A549 (cell line): ENCODE data around the gene COL8A1. TPM values are rescaled to one million over a fixed set of nuclear protein-coding genes. Genes with fewer than 3 reads are reported as not detected.

Experiments
- ATAC-seq, 2 experiments: fragments of 200-7000 bp in 1 of 2; fragments of >200 bp in 1 of 2; cut with Nextera tagmentation in 1 of 2; cut with Tn5 transposase in 1 of 2; 3 replicates each; pipeline versions ENCODE4 v1.8.0 to v1.9.1; 2018 to 2020; ENCODE audit warnings: mild to moderate bottlenecking in 1 of 2, moderate library complexity in 1 of 2
- CTCF ChIA-PET: fragments of 300-600 bp; sonication (Branson Sonifier 250); formaldehyde crosslinking; extraction: SDS; loops from one replicate; lab custom pipeline; 2021; ENCODE audit warnings: antibody characterized with exemption, inconsistent platforms; lab: Yijun Ruan, JAX
- POLR2A ChIA-PET: fragments of 350-600 bp; formaldehyde crosslinking; extraction: SDS; loops from one replicate; lab custom pipeline; 2021; ENCODE audit warnings: antibody characterized with exemption, inconsistent platforms; lab: Yijun Ruan, JAX
- DNase-seq, 2 experiments: peaks; one replicate each; pipeline versions ENCODE4 v3.0.0 to v3.0.0-alpha.2; 2011 to 2016; ENCODE audit warnings: low read depth in 1 of 2, low spot score in 1 of 2
- FAIRE-seq: peaks from 2 replicates; lab custom pipeline; 2011; peaks lifted over from hg19 to GRCh38; lab: Jason Lieb, UNC
- H3K27ac ChIP-seq, 2 experiments: fragments of >200 bp; sonication (Bioruptor Twin); formaldehyde crosslinking; 3 replicates each; pipeline ENCODE4 v1.5.1; 2016 to 2017
- H3K4me1 ChIP-seq: fragments of >200 bp; sonication (Bioruptor Twin); formaldehyde crosslinking; 3 replicates; pipeline ENCODE4 v1.6.1; 2016
- H3K4me2 ChIP-seq: fragments of >200 bp; sonication (Bioruptor Twin); formaldehyde crosslinking; 3 replicates; pipeline ENCODE4 v1.6.1; 2016
- H3K4me3 ChIP-seq: fragments of >200 bp; sonication (Bioruptor Twin); formaldehyde crosslinking; 3 replicates; pipeline ENCODE4 v1.5.1; 2016
- H3K9me3 ChIP-seq: fragments of >200 bp; sonication (Bioruptor Twin); formaldehyde crosslinking; 3 replicates; pipeline ENCODE4 v1.6.1; 2016
- BCL3 ChIP-seq: fragments of >200 bp; sonication (Bioruptor Twin); formaldehyde crosslinking; IDR thresholded peaks from 3 replicates; pipeline ENCODE4 v1.6.1; 2016
- CBX2 ChIP-seq: fragments of 200-600 bp; sonication (generic); IDR thresholded peaks from 2 replicates; pipeline ENCODE4 v1.6.1; 2016; ENCODE audit warnings: low read depth, mild to moderate bottlenecking, borderline replicate concordance
- CBX8 ChIP-seq: fragments of 200-600 bp; sonication (generic); IDR thresholded peaks from 2 replicates; pipeline ENCODE4 v1.6.1; 2016
- CHD2 ChIP-seq: fragments of 150-350 bp; IDR thresholded peaks from 2 replicates; pipeline ENCODE4 v1.6.1; 2014; ENCODE audit warnings: low read length; ENCODE audit not compliant: partially characterized antibody
- CTCF ChIP-seq: fragments of >200 bp; sonication (Bioruptor Twin); formaldehyde crosslinking; IDR thresholded peaks from 3 replicates; pipeline ENCODE4 v1.5.1; 2016
- FOSB ChIP-seq: fragments of 250-450 bp; sonication (Bioruptor Pico); IDR thresholded peaks from 2 replicates; pipeline ENCODE4 v1.5.0; 2020; ENCODE audit warnings: mild to moderate bottlenecking, moderate library complexity
- FOSL2 ChIP-seq, 2 experiments: fragments of 450-650 bp in 1 of 2; fragments of >200 bp in 1 of 2; sonication (Bioruptor Twin) in 1 of 2; formaldehyde crosslinking; IDR thresholded peaks; 2 replicates each; pipeline versions ENCODE4 v1.5.0 to v1.6.1; 2016 to 2020; ENCODE audit warnings: mild to moderate bottlenecking in 1 of 2, moderate library complexity in 1 of 2
- FOXS1 ChIP-seq: fragments of 250-450 bp; sonication (Bioruptor Pico); IDR thresholded peaks from 2 replicates; pipeline ENCODE4 v1.5.0; 2020; ENCODE audit warnings: mild to moderate bottlenecking, moderate library complexity
- GATA3 ChIP-seq: IDR thresholded peaks from 2 replicates; pipeline ENCODE4 v1.6.1; 2012; ENCODE audit warnings: borderline replicate concordance
- HOXB5 ChIP-seq: fragments of 250-450 bp; sonication (Bioruptor Pico); IDR thresholded peaks from 2 replicates; pipeline ENCODE4 v1.5.0; 2020; ENCODE audit warnings: mild to moderate bottlenecking, moderate library complexity
- JUN ChIP-seq, 2 experiments: fragments of >200 bp; sonication (Bioruptor Twin); formaldehyde crosslinking; IDR thresholded peaks; 2 replicates in 1 of 2; 3 replicates in 1 of 2; pipeline ENCODE4 v1.6.1; 2016 to 2017
- KDM5A ChIP-seq: fragments of 200-600 bp; sonication (generic); IDR thresholded peaks from 2 replicates; pipeline ENCODE4 v1.6.1; 2016; ENCODE audit warnings: antibody characterized with exemption, mild to moderate bottlenecking
- NFE2L2 ChIP-seq: fragments of 150-350 bp; conservative IDR thresholded peaks from 2 replicates; pipeline ENCODE4 v1.6.1; 2014; ENCODE audit warnings: low read length
- PBX3 ChIP-seq: IDR thresholded peaks from 2 replicates; pipeline ENCODE4 v1.6.1; 2012
- POLR2AphosphoS2 ChIP-seq: conservative IDR thresholded peaks from 2 replicates; pipeline ENCODE4 v1.6.1; 2012; ENCODE audit warnings: low read length, improper control_type of control experiment, inconsistent platforms
- RCOR1 ChIP-seq: fragments of 150-350 bp; IDR thresholded peaks from 2 replicates; pipeline ENCODE4 v1.6.1; 2014; ENCODE audit warnings: antibody characterized with exemption, low read length, low read depth
- RFX5 ChIP-seq: fragments of 450-650 bp; IDR thresholded peaks from 2 replicates; pipeline ENCODE4 v1.7.1; 2014; ENCODE audit warnings: antibody characterized with exemption, mild to moderate bottlenecking, moderate library complexity
- RNF2 ChIP-seq: fragments of 200-600 bp; sonication (generic); IDR thresholded peaks from 2 replicates; pipeline ENCODE4 v1.6.1; 2016; ENCODE audit warnings: low read depth, mild to moderate bottlenecking, antibody characterized with exemption, moderate library complexity, borderline replicate concordance
- SREBF2 ChIP-seq: fragments of 450-650 bp; IDR thresholded peaks from 2 replicates; pipeline ENCODE4 v1.6.1; 2014; ENCODE audit warnings: mild to moderate bottlenecking, moderate library complexity
- ZC3H11A ChIP-seq: fragments of 450-650 bp; IDR thresholded peaks from 2 replicates; pipeline ENCODE4 v1.6.1; 2014; ENCODE audit warnings: antibody characterized with exemption, mild to moderate bottlenecking
- ZFP36 ChIP-seq: fragments of 450-650 bp; IDR thresholded peaks from 2 replicates; pipeline ENCODE4 v1.6.1; 2014; ENCODE audit warnings: borderline replicate concordance; ENCODE audit not compliant: partially characterized antibody
- WGBS: methylation state at CpG from one replicate; pipeline ENCODE4 v1.1.6; 2017; ENCODE audit errors: missing lambda C conversion rate; 5-methylcytosine and 5-hydroxymethylcytosine counted together
- polyA plus RNA-seq, 4 experiments: library from polyadenylated mRNA; depleted of rRNA in 3 of 4; stranded (reverse); fragments of >200 nt; fragmentation: RNase III in 1 of 4; extraction: RNeasy Plus Mini Kit Qiagen cat#74134 plus additional on column Dnase treatment in 1 of 4; gene quantifications; 2 replicates in 3 of 4; 3 replicates in 1 of 4; pipeline ENCODE4 v1.2.3, GENCODE V29; 2011 to 2017

COL8A1 gene
- polyA plus RNA-seq, 2 of the 4 experiments (the other 2 are of a cell fraction): not detected

- Histone ChIP-seq H3K4me2 (no peak overlapping the region), H3K4me1 (no peaks in the 10 kb centered on the region), H3K9me3 (no peaks in the 10 kb centered on the region), H3K4me3 (no peak overlapping the region), H3K27ac (no peak overlapping the region)
- no peak for TF ChIP-seq CHD2
- no peak for TF ChIP-seq RNF2
- no peak for TF ChIP-seq GATA3
- TF ChIP-seq KDM5A: no peak
- TF ChIP-seq CBX8: no peak
- TF ChIP-seq RFX5: no peak
- no peak for TF ChIP-seq FOXS1
- no peak for TF ChIP-seq FOSL2 (IDR thresholded peaks at IDR 0.05)
- no peak for TF ChIP-seq FOSL2 (CRISPR knock-in tag; IDR thresholded peaks at IDR 0.05)
- no peak for TF ChIP-seq NFE2L2
- no peak for TF ChIP-seq POLR2AphosphoS2
- TF ChIP-seq FOSB (CRISPR knock-in tag): no peak
- no peak for TF ChIP-seq RCOR1
- no peak for TF ChIP-seq ZFP36
- no peak for TF ChIP-seq JUN (IDR thresholded peaks at IDR 0.05)
- TF ChIP-seq HOXB5: no peak
- no peak for TF ChIP-seq PBX3
- ATAC-seq (no peak), DNase-seq (no peak), FAIRE-seq (no peak)
- WGBS: 28% methylated on average over 3 of the region's 3 CpGs
- ChIA-PET CTCF (no interaction called here), POLR2A (no interaction called here)
These were observed 142.4 kb downstream of the COL8A1 start for GRCh38 chr3:99780749-99781148.

- no peaks in the 10 kb centered on the region for H3K9me3 ChIP-seq
- no peaks in the 10 kb centered on the region for H3K4me1 ChIP-seq
- WGBS: 27% methylated on average over 3 of the region's 3 CpGs
- no peak for ATAC-seq
- no peak overlapping the region for H3K4me2 ChIP-seq
- ChIA-PET CTCF (interaction anchor here (1.2 to 1.4 kb wide), 2 partner anchors 18 to 27 kb away, joined by 3 read pairs; no protein-coding TSS in a partner anchor), POLR2A (no interaction called here)
- H3K27ac ChIP-seq: no peak overlapping the region
- no peak for DNase-seq
- no peak for FAIRE-seq
- TF ChIP-seq RFX5 (no peak), CTCF (no peak)
- H3K4me3 ChIP-seq: no peak overlapping the region
These were observed 143.4 kb downstream of the COL8A1 start for GRCh38 chr3:99781761-99782160.

- Histone ChIP-seq H3K4me3 (no peak overlapping the region), H3K4me2 (no peak overlapping the region), H3K27ac (no peak overlapping the region), H3K4me1 (no peaks in the 10 kb centered on the region), H3K9me3 (no peaks in the 10 kb centered on the region)
- CTCF ChIA-PET: interaction anchor here (1.2 to 1.4 kb wide), 2 partner anchors 20 to 25 kb away, joined by 3 read pairs; no protein-coding TSS in a partner anchor
- FAIRE-seq (no peak), ATAC-seq (no peak), DNase-seq (no peak)
- TF ChIP-seq BCL3: no peak
- TF ChIP-seq ZC3H11A: no peak
- TF ChIP-seq SREBF2: no peak
- TF ChIP-seq POLR2AphosphoS2: no peak
- TF ChIP-seq CBX2: no peak
- POLR2A ChIA-PET: no interaction called here
- 14% methylated on average over 5 of the region's 5 CpGs for WGBS
These were observed 144.7 kb downstream of the COL8A1 start for GRCh38 chr3:99783011-99783573.
